Duodenal mucosa (tissue), 2 donors: ENCODE measurements around the gene CDC42BPB.

Source experiments
- H3K27ac ChIP-seq: one replicate; pipeline ENCODE4 v1.7.0; 2013; ENCODE audit warnings: low read depth, low read length
- H3K27me3 ChIP-seq, 2 donors: one replicate each; pipeline ENCODE4 v1.7.0; 2013; ENCODE audit warnings: low read length in 2 of 2, control low read depth in 1 of 2; ENCODE audit not compliant: insufficient read depth in 2 of 2, control insufficient read depth in 1 of 2
- H3K36me3 ChIP-seq, 2 donors: one replicate each; pipeline ENCODE4 v1.7.0; 2013; ENCODE audit warnings: low read length in 2 of 2, control low read depth in 1 of 2; ENCODE audit not compliant: insufficient read depth in 2 of 2, control insufficient read depth in 1 of 2
- H3K4me1 ChIP-seq, 2 donors: one replicate each; pipeline ENCODE4 v1.7.0; 2013; ENCODE audit warnings: low read length in 2 of 2, control low read depth in 1 of 2; ENCODE audit not compliant: insufficient read depth in 2 of 2, control insufficient read depth in 1 of 2
- H3K4me3 ChIP-seq, 2 donors: one replicate each; pipeline ENCODE4 v1.7.0; 2013; ENCODE audit warnings: low read length in 2 of 2, low read depth in 1 of 2
- H3K9ac ChIP-seq, 2 donors: one replicate each; pipeline ENCODE4 v1.7.0; 2013; ENCODE audit warnings: low read length in 2 of 2, low read depth in 1 of 2
- H3K9me3 ChIP-seq, 2 donors: one replicate each; pipeline ENCODE4 v1.7.0; 2013; ENCODE audit warnings: low read length in 2 of 2, control low read depth in 1 of 2; ENCODE audit not compliant: control insufficient read depth in 1 of 2

Gene CDC42BPB

DNA sequence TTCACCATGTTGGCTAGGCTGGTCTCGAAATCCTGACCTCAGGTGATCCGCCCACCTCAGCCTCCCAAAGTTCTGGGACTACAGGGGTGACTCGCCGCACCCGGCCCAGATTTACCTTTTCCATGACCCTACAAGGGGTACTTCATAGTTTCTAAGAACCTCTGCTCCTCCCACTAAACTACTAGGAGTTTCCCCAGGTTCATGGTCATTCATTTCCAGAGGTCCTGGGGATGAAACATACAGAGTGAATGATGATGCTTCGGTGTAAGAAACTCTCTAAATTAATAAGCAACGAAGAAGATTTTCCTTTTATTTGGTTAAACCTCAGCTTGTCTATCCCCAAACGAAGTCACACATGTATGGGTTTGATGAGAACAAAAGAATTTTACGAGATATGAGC lies 77.9 kb downstream of the CDC42BPB start:
- Histone ChIP-seq H3K27ac (no peak overlapping the region), H3K36me3 (peaks cover 25 to 84% of the 10 kb centered on the region in 2 donors), H3K9me3 (no peaks in the 10 kb centered on the region)

DNA sequence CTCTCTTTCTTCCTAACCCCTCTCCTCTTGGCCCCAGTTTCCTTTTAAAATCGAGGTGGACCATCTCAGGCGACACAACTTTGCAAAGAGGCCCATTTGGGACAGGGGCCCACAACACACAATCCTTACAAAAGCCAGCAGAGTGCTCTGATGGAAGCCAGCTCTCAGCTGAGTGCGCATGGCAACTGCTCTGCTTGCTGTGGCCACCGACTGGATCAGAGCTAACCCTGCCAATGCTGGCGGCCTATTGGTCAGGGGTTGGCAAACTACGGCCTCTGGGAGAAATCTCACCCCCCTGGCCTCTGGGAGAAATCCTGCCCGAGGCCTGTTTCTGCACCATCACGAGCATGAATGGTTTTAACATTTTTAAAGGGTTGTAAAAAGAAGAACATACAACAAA lies 79.9 kb downstream of the CDC42BPB start:
- Histone ChIP-seq H3K9me3 (no peaks in the 10 kb centered on the region), H3K4me1 (no peaks in the 10 kb centered on the region), H3K9ac (no peak overlapping the region), H3K27ac (no peak overlapping the region), H3K4me3 (no peak overlapping the region), H3K27me3 (no peaks in the 10 kb centered on the region), H3K36me3 (peaks cover 38 to 84% of the 10 kb centered on the region in 2 donors)

More for the DNA sequence above, 77.9 kb downstream of the CDC42BPB start:
- H3K9ac ChIP-seq = no peak overlapping the region
- H3K4me3 ChIP-seq = no peak overlapping the region
- H3K27me3 ChIP-seq = no peaks in the 10 kb centered on the region
- no peaks in the 10 kb centered on the region for H3K4me1 ChIP-seq

DNA sequence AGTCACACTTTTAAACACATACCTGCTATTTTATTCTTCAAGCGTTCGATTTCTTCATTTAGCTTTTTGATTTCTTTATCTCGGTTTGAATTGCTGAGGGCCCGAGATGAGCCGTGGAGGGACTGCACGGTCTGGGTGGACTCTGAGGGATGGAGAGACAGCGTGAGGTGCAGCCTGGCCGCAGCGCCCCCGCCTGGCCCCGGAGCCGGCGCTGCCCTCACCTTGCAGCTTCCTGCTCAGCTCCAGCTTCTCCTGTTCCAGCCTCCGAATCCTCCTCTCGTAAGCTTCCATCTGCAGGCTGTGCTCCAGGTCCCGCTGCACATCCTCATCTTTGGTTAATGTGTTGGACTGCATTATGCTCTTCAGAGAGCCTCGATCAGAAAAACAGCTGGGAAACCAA lies 81.7 kb downstream of the CDC42BPB start:
- Histone ChIP-seq H3K9me3 (no peaks in the 10 kb centered on the region), H3K36me3 (peaks cover 46 to 85% of the 10 kb centered on the region in 2 donors), H3K4me3 (no peak overlapping the region), H3K4me1 (no peaks in the 10 kb centered on the region), H3K27me3 (no peaks in the 10 kb centered on the region), H3K9ac (no peak overlapping the region), H3K27ac (no peak overlapping the region)

DNA sequence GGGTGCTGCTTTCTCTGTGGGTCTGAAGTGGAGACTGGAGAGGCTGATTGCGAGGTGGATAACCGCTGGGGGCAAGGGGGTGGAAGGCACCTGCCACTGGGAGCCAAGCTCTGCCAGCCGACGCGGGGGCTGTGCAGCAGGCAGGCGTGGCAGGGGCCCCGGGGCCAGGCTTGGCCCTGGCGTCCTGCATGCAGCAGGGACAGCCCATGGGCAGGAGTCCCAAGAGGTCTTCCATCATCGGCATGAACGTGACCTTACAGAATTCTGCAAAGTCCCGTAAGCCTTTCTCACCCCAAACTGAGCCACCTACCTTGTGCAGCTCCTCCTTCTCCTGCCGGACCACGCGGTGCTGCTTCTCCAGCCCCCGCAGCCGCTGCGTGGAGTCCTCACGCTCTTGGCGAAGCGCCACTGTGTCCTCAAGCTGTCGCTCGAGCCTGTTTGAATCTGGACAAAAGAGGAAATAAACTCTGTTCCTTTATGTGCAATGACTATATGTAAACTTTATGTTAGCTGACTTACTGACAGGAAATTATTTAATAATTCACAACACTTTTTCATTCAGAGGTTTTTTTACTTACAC lies 83.6 kb downstream of the CDC42BPB start:
- H3K9ac ChIP-seq = no peak overlapping the region
- H3K36me3 ChIP-seq = peaks cover 45 to 91% of the 10 kb centered on the region in 2 donors
- no peaks in the 10 kb centered on the region for H3K4me1 ChIP-seq
- H3K9me3 ChIP-seq = no peaks in the 10 kb centered on the region
- no peak overlapping the region for H3K4me3 ChIP-seq
- no peak overlapping the region for H3K27ac ChIP-seq
- H3K27me3 ChIP-seq = no peaks in the 10 kb centered on the region

DNA sequence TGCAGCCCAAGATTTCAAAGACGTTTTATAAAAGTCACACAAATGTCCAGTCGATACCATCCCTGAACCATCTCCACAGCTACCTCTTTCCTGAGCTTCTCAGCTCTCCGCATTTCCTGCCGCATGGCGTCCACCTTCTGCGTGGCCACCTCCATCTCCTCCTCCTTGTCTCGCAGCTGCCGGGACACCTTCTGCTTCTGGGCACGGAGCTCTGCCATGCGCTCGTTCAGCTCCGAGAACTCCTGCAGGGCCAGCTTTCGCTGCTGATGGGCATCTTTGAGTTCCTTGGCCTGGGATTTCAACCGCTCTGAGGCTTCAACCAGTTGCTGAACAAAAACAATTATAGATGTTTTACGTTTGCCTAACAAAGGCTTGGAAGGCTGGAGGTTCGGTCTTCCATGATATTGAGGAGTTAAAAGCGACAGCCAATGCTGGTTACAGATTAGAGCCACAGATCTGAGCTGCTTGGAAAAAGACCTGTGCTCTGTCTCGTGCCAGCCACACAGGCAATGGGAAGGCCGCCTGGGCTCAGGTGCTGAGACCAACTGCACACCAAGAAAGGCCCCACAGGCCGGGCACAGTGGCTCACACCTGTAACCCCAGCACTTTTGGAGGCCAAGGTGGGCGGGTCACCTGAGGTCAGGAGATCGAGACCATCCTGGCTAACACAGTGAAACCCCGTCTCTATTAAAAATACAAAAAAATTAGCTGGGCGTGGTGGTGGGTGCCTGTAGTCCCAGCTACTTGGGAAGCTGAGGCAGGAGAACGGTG lies 85.3 kb downstream of the CDC42BPB start:
- no peaks in the 10 kb centered on the region for H3K9me3 ChIP-seq

DNA sequence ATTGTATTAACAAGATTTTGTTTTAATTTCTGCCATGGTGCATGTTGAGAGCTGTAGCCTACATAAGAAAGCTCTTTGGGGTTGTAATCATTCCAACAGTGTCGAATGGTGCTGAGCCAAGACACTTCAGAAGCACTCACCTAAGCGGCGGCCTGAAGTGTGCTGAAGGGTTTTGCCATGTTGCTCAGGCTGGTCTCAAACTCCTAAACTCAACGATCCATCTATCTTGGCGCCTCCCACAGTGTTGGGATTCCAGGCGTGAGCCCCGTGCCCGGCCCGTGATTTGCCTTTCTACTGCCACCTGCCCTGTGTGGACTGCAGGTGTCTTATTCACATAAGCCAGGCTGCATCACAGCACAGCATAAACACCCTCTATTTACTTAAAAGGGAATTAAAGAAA lies 86.0 kb downstream of the CDC42BPB start:
- Histone ChIP-seq H3K9ac (no peak overlapping the region), H3K9me3 (no peaks in the 10 kb centered on the region), H3K27ac (no peak overlapping the region), H3K36me3 (peaks cover 56 to 94% of the 10 kb centered on the region in 2 donors), H3K27me3 (no peaks in the 10 kb centered on the region), H3K4me1 (no peaks in the 10 kb centered on the region), H3K4me3 (no peak overlapping the region)

More for the DNA sequence above, 85.3 kb downstream of the CDC42BPB start:
- H3K4me1 ChIP-seq = no peaks in the 10 kb centered on the region
- no peak overlapping the region for H3K9ac ChIP-seq
- no peak overlapping the region for H3K4me3 ChIP-seq
- H3K27me3 ChIP-seq = no peaks in the 10 kb centered on the region
- no peak overlapping the region for H3K27ac ChIP-seq
- H3K36me3 ChIP-seq = peaks cover 51 to 92% of the 10 kb centered on the region in 2 donors

DNA sequence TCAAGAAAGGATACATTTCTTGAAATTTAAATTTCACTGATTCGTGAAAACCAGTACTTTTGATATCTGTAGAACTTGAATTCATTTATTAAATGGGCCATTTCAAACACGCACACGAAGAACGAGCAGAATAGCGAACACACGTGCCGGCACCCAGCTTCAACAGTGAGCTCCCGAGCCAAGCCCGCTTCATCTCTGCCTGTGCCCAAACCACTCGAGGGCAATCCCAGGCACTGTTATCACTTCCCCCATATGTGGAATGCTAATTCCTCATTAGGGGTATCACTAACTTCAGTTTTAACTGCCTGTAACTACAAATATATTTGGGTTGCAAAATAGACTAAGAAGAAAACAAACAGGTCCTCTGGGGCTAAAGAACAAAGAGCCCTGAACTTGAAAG lies 86.9 kb downstream of the CDC42BPB start:
- Histone ChIP-seq H3K36me3 (peaks cover 58 to 94% of the 10 kb centered on the region in 2 donors), H3K4me3 (no peak overlapping the region), H3K27ac (no peak overlapping the region), H3K9ac (no peak overlapping the region), H3K27me3 (no peaks in the 10 kb centered on the region), H3K9me3 (no peaks in the 10 kb centered on the region), H3K4me1 (no peaks in the 10 kb centered on the region)

DNA sequence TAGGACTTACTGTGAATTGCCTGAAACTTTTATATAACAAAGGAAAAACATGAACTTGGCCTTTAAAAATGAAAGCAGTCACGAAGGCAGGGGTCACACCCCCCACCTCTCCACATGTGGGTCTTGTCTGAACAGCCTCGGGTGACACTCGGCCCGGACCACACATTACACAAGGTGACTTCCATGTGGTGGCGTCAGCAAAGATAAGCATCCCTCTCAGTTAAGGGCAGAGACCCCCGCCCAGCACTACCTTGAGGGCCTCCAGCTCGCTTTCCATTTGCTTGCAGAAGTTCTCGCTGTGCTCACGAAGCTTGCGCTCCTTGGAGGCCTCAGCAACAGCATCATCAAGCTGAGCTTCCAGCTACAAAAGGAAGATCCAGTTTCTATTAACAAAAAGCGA lies 87.4 kb downstream of the CDC42BPB start:
- H3K9ac ChIP-seq = no peak overlapping the region
- no peaks in the 10 kb centered on the region for H3K4me1 ChIP-seq
- H3K27ac ChIP-seq = no peak overlapping the region
- peaks cover 58 to 94% of the 10 kb centered on the region in 2 donors for H3K36me3 ChIP-seq
- H3K4me3 ChIP-seq = no peak overlapping the region
- H3K9me3 ChIP-seq = no peaks in the 10 kb centered on the region
- no peaks in the 10 kb centered on the region for H3K27me3 ChIP-seq

DNA sequence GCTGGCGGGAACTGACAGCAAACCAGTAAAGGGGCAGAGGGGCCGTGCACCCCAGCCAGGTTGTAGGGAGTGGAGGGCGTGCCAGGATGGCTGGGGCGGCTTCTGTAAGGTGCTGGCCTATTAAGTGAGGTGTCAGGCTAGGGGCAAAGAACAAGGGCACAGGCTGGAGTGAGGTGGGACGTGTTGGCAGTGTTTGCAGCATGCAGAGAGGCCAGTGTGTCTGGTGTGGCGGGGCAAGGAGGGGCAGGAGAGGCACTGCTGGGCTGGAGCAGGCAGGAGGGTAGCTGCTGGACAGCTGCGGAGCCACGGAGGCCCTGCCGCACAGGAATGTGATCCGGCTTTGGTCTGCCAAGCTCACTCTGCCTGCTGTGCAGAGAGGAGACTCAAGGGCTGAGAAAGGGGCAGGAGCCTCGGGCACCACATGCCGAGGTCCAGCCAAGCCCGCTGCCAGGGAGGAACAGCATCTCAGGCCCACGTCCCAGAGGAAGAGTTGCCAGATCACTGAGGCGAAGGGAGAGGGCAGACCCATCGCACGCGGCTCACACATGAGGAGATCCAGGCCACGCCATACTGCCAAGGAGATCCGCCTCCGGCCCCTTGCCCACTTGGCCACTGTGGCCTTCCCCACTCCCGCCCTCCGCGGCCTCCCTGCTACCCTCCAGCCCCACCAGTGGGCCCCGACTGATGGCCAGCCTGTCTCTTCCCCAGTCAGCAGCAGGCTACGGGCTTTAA lies 88.1 kb downstream of the CDC42BPB start:
- Histone ChIP-seq H3K27ac (no peak overlapping the region), H3K9me3 (no peaks in the 10 kb centered on the region), H3K4me1 (no peaks in the 10 kb centered on the region), H3K4me3 (no peak overlapping the region), H3K9ac (no peak overlapping the region), H3K36me3 (peaks cover 57 to 95% of the 10 kb centered on the region in 2 donors), H3K27me3 (no peaks in the 10 kb centered on the region)

DNA sequence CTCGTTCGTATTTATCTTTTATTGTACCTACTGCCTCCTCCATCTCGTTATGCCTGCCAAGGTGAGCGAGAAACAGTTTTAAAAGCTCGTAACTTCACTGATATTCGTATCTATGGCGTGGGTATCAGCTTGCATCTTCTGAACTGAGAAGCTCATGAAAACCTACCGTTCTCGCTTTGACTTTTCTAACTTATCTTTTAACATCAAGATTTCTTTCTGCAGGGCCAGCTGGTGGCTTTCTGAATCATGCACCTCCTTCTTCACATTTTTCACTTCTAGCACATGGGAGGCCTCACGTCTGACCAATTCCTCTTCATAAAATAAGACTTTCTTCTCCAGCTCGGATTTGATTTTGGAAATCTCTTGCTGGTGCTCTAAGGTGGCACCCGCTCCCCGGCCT lies 89.0 kb downstream of the CDC42BPB start:
- Histone ChIP-seq H3K27me3 (no peaks in the 10 kb centered on the region), H3K4me1 (no peaks in the 10 kb centered on the region), H3K9me3 (no peaks in the 10 kb centered on the region), H3K27ac (no peak overlapping the region), H3K36me3 (peaks cover 62 to 94% of the 10 kb centered on the region in 2 donors), H3K9ac (no peak overlapping the region), H3K4me3 (no peak overlapping the region)
